ENCODE results near the gene CTSK. TPM values are rescaled to one million over a fixed set of nuclear protein-coding genes. Genes with fewer than 3 reads are reported as not detected.

Gene CTSK
- total RNA-seq, 2 donors from 2014 or later: 11.4 to 33.6 TPM

GRCh38 chr1:150764617-150765101, 43.4 kb downstream of the CTSK start:
- Histone ChIP-seq H3K9me3 (no peaks in the 10 kb centered on the region), H3K27ac (peak overlapping the region; percentile 78), H3K4me1 (peaks cover 7% of the 10 kb centered on the region), H3K4me3 (peak overlapping the region; percentile 23), H3K36me3 (no peaks in the 10 kb centered on the region), H3K9ac (ENCODE audit: low read depth in 2 of 2, low read length in 2 of 2) (peak overlapping the region; percentile 30 to 52), H3K27me3 (no peaks in the 10 kb centered on the region)
- no peak for DNase-seq
- intact Hi-C loops (cut with DNase I): no loop called here
- TF ChIP-seq CTCF (IDR thresholded peaks at IDR 0.05): no peak

- Histone ChIP-seq H3K36me3 (no peaks in the 10 kb centered on the region), H3K4me3 (no peak overlapping the region), H3K9ac (ENCODE audit: low read depth in 2 of 2, low read length in 2 of 2) (no peak overlapping the region), H3K9me3 (no peaks in the 10 kb centered on the region), H3K27me3 (no peaks in the 10 kb centered on the region), H3K27ac (no peak overlapping the region), H3K4me1 (peaks cover 7% of the 10 kb centered on the region)
- DNase-seq: no peak
- TF ChIP-seq CTCF (IDR thresholded peaks at IDR 0.05): no peak
- intact Hi-C loops (cut with DNase I): no loop called here
Measured at GRCh38 chr1:150763018-150763417, 45.0 kb downstream of the CTSK start.

- Histone ChIP-seq H3K27ac (no peak overlapping the region), H3K36me3 (no peaks in the 10 kb centered on the region), H3K4me3 (no peak overlapping the region), H3K9me3 (no peaks in the 10 kb centered on the region), H3K4me1 (peaks cover 7% of the 10 kb centered on the region), H3K9ac (ENCODE audit: low read depth in 2 of 2, low read length in 2 of 2) (no peak overlapping the region), H3K27me3 (no peaks in the 10 kb centered on the region)
- TF ChIP-seq CTCF (IDR thresholded peaks at IDR 0.05): no peak
- intact Hi-C loops (cut with DNase I): no loop called here
- no peak for DNase-seq
Measured at GRCh38 chr1:150762552-150762951, 45.5 kb downstream of the CTSK start.

GRCh38 chr1:150761801-150762200, 46.3 kb downstream of the CTSK start:
- H3K27me3 ChIP-seq: no peaks in the 10 kb centered on the region
- H3K9ac ChIP-seq (ENCODE audit: low read depth in 2 of 2, low read length in 2 of 2): no peak overlapping the region
- intact Hi-C loops (cut with DNase I): no loop called here
- TF ChIP-seq CTCF (IDR thresholded peaks at IDR 0.05): no peak
- H3K27ac ChIP-seq: no peak overlapping the region
- no peak for DNase-seq
- no peaks in the 10 kb centered on the region for H3K9me3 ChIP-seq
- no peaks in the 10 kb centered on the region for H3K36me3 ChIP-seq
- no peak overlapping the region for H3K4me3 ChIP-seq
- peaks cover 7% of the 10 kb centered on the region for H3K4me1 ChIP-seq

- no peaks in the 10 kb centered on the region for H3K36me3 ChIP-seq
- TF ChIP-seq CTCF (IDR thresholded peaks at IDR 0.05): no peak
- H3K27me3 ChIP-seq: no peaks in the 10 kb centered on the region
- H3K27ac ChIP-seq: no peak overlapping the region
- no peak overlapping the region for H3K4me3 ChIP-seq
- H3K9me3 ChIP-seq: no peaks in the 10 kb centered on the region
- DNase-seq: no peak
- H3K4me1 ChIP-seq: peaks cover 7% of the 10 kb centered on the region
- no peak overlapping the region for H3K9ac ChIP-seq (ENCODE audit: low read depth in 2 of 2, low read length in 2 of 2)
- intact Hi-C loops (cut with DNase I): no loop called here
Measured at GRCh38 chr1:150760013-150760412, 48.0 kb downstream of the CTSK start.
